Measurements from ENCODE around the gene TNNT2. TPM values are rescaled to one million over a fixed set of nuclear protein-coding genes. Genes with fewer than 3 reads are reported as not detected.
A peak's percentile ranks its signal among the peaks of the same experiment; 100 is the strongest.

Gene TNNT2
- total RNA-seq, 1 donor = not detected

- DNase-seq (ENCODE audit: insufficient read length, low spot score, missing footprints) = peak; percentile 66
- Histone ChIP-seq H3K27me3 (ENCODE audit: insufficient read depth, low read length) (no peaks in the 10 kb centered on the region), H3K79me2 (ENCODE audit: insufficient read depth, low read length) (no peaks in the 10 kb centered on the region)
Measured at GRCh38 chr1:201327687-201328240, 49.7 kb downstream of the TNNT2 start.

GRCh38 chr1:201326710-201327109 lies 50.8 kb downstream of the TNNT2 start:
- Histone ChIP-seq H3K4me2 (ENCODE audit: insufficient read depth, low read length) (no peak overlapping the region), H3K27ac (ENCODE audit: low read depth, low read length) (no peak overlapping the region), H3K4me1 (ENCODE audit: insufficient read depth, low read length) (peaks cover 6% of the 10 kb centered on the region), H3K4me3 (ENCODE audit: insufficient read depth, low read length) (no peak overlapping the region), H3K79me2 (ENCODE audit: insufficient read depth, low read length) (no peaks in the 10 kb centered on the region), H3K9me3 (ENCODE audit: low read depth, low read length) (no peaks in the 10 kb centered on the region), H2AFZ (ENCODE audit: low read length) (no peak overlapping the region), H3K27me3 (ENCODE audit: insufficient read depth, low read length) (no peaks in the 10 kb centered on the region), H4K20me1 (ENCODE audit: insufficient read depth, low read length) (no peaks in the 10 kb centered on the region), H3K36me3 (ENCODE audit: insufficient read depth, low read length) (no peaks in the 10 kb centered on the region)
- TF ChIP-seq, protein P1, sequence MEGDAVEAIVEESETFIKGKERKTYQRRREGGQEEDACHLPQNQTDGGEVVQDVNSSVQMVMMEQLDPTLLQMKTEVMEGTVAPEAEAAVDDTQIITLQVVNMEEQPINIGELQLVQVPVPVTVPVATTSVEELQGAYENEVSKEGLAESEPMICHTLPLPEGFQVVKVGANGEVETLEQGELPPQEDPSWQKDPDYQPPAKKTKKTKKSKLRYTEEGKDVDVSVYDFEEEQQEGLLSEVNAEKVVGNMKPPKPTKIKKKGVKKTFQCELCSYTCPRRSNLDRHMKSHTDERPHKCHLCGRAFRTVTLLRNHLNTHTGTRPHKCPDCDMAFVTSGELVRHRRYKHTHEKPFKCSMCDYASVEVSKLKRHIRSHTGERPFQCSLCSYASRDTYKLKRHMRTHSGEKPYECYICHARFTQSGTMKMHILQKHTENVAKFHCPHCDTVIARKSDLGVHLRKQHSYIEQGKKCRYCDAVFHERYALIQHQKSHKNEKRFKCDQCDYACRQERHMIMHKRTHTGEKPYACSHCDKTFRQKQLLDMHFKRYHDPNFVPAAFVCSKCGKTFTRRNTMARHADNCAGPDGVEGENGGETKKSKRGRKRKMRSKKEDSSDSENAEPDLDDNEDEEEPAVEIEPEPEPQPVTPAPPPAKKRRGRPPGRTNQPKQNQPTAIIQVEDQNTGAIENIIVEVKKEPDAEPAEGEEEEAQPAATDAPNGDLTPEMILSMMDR (IDR thresholded peaks at IDR 0.05; ENCODE audit: extremely low read depth, low read depth, low read length) = no peak
- peak; percentile 30 for DNase-seq (ENCODE audit: insufficient read length, low spot score, missing footprints)

More at GRCh38 chr1:201327687-201328240, 49.7 kb downstream of the TNNT2 start:
- Histone ChIP-seq H3K4me2 (ENCODE audit: insufficient read depth, low read length) (no peak overlapping the region), H3K4me1 (ENCODE audit: insufficient read depth, low read length) (peaks cover 6% of the 10 kb centered on the region), H4K20me1 (ENCODE audit: insufficient read depth, low read length) (no peaks in the 10 kb centered on the region), H3K27ac (ENCODE audit: low read depth, low read length) (no peak overlapping the region), H3K36me3 (ENCODE audit: insufficient read depth, low read length) (no peaks in the 10 kb centered on the region), H2AFZ (ENCODE audit: low read length) (no peak overlapping the region), H3K4me3 (ENCODE audit: insufficient read depth, low read length) (no peak overlapping the region), H3K9me3 (ENCODE audit: low read depth, low read length) (no peaks in the 10 kb centered on the region)
- TF ChIP-seq, protein P1 (IDR thresholded peaks at IDR 0.05; ENCODE audit: extremely low read depth, low read depth, low read length) = no peak

DNA sequence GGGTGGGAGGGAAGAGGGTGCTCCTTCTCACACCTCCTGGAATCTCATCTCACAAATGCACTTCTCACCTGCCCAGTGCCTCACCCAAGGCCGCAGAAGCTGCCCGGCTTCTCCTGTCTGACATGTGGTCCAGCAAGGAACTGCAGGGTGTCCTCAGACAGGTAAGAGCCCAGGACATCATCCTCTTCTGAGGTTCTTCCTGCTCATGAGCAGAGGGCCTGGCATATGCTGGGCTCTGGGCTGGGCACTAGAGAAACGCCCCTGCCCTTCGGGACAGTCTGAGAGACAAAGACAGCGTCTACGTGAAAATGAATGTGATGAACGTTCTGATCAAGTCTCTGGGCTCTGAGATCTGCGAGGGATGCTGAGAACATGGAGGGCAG lies 51.8 kb downstream of the TNNT2 start:
- no peak overlapping the region for H3K4me3 ChIP-seq (ENCODE audit: insufficient read depth, low read length)
- no peak overlapping the region for H2AFZ ChIP-seq (ENCODE audit: low read length)
- DNase-seq (ENCODE audit: insufficient read length, low spot score, missing footprints) = peak; percentile 66
- H3K36me3 ChIP-seq (ENCODE audit: insufficient read depth, low read length) = no peaks in the 10 kb centered on the region
- H3K27ac ChIP-seq (ENCODE audit: low read depth, low read length) = no peak overlapping the region
- no peaks in the 10 kb centered on the region for H3K9me3 ChIP-seq (ENCODE audit: low read depth, low read length)
- H3K27me3 ChIP-seq (ENCODE audit: insufficient read depth, low read length) = no peaks in the 10 kb centered on the region
- TF ChIP-seq, protein P1 (IDR thresholded peaks at IDR 0.05; ENCODE audit: extremely low read depth, low read depth, low read length) = no peak
- H3K79me2 ChIP-seq (ENCODE audit: insufficient read depth, low read length) = no peaks in the 10 kb centered on the region
- no peak overlapping the region for H3K4me2 ChIP-seq (ENCODE audit: insufficient read depth, low read length)
- H3K4me1 ChIP-seq (ENCODE audit: insufficient read depth, low read length) = peaks cover 6% of the 10 kb centered on the region
- no peaks in the 10 kb centered on the region for H4K20me1 ChIP-seq (ENCODE audit: insufficient read depth, low read length)

GRCh38 chr1:201324821-201325677 lies 52.4 kb downstream of the TNNT2 start:
- TF ChIP-seq, protein P1 (IDR thresholded peaks at IDR 0.05; ENCODE audit: extremely low read depth, low read depth, low read length) = no peak
- DNase-seq (ENCODE audit: insufficient read length, low spot score, missing footprints) = no peak
- H3K79me2 ChIP-seq (ENCODE audit: insufficient read depth, low read length) = no peaks in the 10 kb centered on the region
- H3K4me1 ChIP-seq (ENCODE audit: insufficient read depth, low read length) = peaks cover 6% of the 10 kb centered on the region
- H3K27me3 ChIP-seq (ENCODE audit: insufficient read depth, low read length) = no peaks in the 10 kb centered on the region
- no peaks in the 10 kb centered on the region for H3K9me3 ChIP-seq (ENCODE audit: low read depth, low read length)
- H3K36me3 ChIP-seq (ENCODE audit: insufficient read depth, low read length) = no peaks in the 10 kb centered on the region
- H3K4me3 ChIP-seq (ENCODE audit: insufficient read depth, low read length) = no peak overlapping the region
- no peak overlapping the region for H3K4me2 ChIP-seq (ENCODE audit: insufficient read depth, low read length)
- no peaks in the 10 kb centered on the region for H4K20me1 ChIP-seq (ENCODE audit: insufficient read depth, low read length)
- H2AFZ ChIP-seq (ENCODE audit: low read length) = no peak overlapping the region
- no peak overlapping the region for H3K27ac ChIP-seq (ENCODE audit: low read depth, low read length)
